ENCODE results near the gene CPSF4. TPM values are rescaled to one million over a fixed set of nuclear protein-coding genes. Genes with fewer than 3 reads are reported as not detected.

Gene CPSF4
- total RNA-seq, 1 donor from 2014 or later = 54.5 TPM

DNA sequence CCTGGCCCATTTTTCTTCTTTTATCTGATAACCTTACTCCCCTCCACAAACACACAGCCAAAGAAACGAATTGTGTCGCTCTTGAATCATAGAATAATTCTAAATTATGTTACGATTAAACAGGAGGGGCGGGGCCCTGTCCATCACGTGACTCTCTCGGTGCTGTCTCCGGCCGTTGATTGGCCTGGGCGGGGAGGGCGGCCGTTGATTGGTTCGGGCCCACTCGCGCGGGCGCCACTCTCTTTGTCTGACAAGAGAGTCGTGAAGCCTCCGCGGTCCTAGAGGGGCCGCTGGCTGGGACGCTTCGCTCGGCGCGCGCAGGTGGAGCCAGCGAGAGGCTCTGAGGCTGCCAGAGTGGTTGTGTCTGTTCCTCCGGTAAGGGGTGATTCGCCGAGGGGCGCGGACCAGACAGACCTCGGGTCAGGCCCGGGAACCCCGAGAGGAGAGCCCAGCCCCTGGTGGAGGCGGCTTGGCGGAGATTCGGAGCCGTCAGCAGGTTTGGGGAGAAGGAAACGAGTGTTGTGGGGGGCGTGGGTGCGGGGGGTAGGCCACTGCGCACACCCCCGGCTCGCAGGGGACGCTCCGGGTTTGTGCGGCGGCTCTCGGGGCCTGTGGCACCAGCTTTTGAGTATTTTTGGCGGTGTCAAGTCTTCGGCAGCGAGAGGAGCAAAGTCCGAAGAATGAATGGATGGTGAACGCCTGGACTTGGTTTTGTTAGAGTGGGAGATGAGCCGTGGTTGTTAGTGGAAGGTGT is 34.0 kb downstream of the CPSF4 start, which contains the start of gene ZNF789:
Gene ZNF789, plus strand, starts transcription at position 330 of the 754 bp plus-strand sequence. CDS start 3,567 bp downstream, outside the sequence.
- peak; percentile 84 for DNase-seq (ENCODE audit: low read depth)
- TF ChIP-seq CTCF (IDR thresholded peaks at IDR 0.05; ENCODE audit: insufficient read depth, low read length, severe bottlenecking) = no peak
- H3K27me3 ChIP-seq (ENCODE audit: control insufficient read depth, insufficient read depth, low read length) = no peaks in the 10 kb centered on the region
- peak within 1 kb of the TSS; percentile 75 for H3K4me3 ChIP-seq (ENCODE audit: low read depth, low read length)
- no peak for FAIRE-seq
- H3K36me3 ChIP-seq (ENCODE audit: control insufficient read depth, insufficient read depth, low read length) = no peaks in the 10 kb centered on the region

- Histone ChIP-seq H3K36me3 (ENCODE audit: control insufficient read depth, insufficient read depth, low read length) (no peaks in the 10 kb centered on the region), H3K4me3 (ENCODE audit: low read depth, low read length) (peak overlapping the region; percentile 75), H3K27me3 (ENCODE audit: control insufficient read depth, insufficient read depth, low read length) (no peaks in the 10 kb centered on the region)
- no peak for TF ChIP-seq CTCF (IDR thresholded peaks at IDR 0.05; ENCODE audit: insufficient read depth, low read length, severe bottlenecking)
- no peak for FAIRE-seq
- DNase-seq (ENCODE audit: low read depth) = peak; percentile 75
These were observed 34.5 kb downstream of the CPSF4 start for GRCh38 chr7:99473315-99473596.

DNA sequence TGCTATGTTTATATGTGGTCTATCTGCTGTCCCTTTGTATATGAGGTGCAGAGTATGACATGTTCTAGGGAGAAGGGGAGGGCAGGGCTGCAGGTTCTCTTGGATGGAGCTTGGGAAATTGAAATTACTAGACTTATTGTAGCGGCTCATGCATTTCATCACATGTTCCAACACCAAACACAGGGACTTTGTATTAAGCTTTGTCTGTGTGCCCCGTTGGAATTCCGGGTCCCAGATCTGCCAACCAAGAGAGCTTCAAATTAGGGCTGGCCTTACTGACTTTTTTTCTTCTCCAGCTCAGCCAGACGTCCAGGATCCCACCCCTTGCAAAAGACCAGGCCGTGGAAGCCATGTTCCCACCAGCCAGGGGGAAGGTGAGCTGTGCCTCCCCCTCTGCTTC is 37.4 kb downstream of the CPSF4 start:
- TF ChIP-seq CTCF (IDR thresholded peaks at IDR 0.05; ENCODE audit: insufficient read depth, low read length, severe bottlenecking) = no peak
- no peak for DNase-seq (ENCODE audit: low read depth)
- H3K27me3 ChIP-seq (ENCODE audit: control insufficient read depth, insufficient read depth, low read length) = no peaks in the 10 kb centered on the region
- H3K36me3 ChIP-seq (ENCODE audit: control insufficient read depth, insufficient read depth, low read length) = peaks cover 3% of the 10 kb centered on the region
- no peak for FAIRE-seq
- no peak overlapping the region for H3K4me3 ChIP-seq (ENCODE audit: low read depth, low read length)

DNA sequence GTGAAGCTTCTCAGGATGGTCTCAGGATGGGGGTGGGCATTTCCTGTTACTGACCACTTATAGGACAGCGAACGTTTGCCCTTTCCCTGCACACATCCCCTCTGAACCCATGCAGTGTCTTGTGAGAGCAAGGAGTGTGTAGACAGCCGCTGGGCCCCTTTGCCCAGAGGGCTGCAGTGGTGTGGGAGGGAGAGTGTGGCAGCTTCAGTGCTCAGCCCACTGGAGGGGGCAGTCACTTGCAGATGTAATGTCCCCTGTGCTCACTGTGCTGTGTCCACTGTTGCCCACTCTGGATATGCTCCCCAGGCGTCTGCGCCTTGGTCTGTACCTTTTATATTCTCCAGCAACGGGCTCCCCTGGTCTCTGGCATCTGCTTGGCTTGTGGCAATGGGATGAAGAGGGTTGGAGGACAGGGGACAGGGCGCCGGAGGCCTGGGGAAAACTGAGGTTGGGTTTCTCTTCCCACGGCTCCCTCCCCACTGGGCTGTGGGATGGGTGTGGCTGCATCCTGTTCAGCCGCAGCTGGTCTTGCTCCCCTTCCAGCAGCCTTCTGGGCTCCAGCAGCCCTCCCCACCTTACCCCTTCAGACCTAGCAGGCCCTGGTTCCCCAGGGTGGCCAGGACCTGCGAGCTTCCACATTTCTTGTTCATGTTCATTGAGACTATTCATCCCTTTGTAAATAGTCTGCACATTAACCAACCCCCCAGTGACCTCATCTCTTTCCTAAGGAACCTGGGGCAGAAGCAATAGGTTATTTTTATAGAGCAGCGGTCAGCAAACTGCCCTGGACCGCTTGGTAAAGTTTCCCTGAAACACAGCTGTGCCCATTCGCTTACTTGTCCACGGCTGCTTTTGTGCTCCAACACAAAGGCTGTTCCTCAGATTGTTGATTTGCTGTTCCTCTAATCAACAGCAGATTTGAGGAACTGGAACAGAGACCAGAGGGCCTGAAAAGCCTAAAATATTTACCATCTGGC is 40.0 kb downstream of the CPSF4 start:
- no peak for DNase-seq (ENCODE audit: low read depth)
- no peaks in the 10 kb centered on the region for H3K27me3 ChIP-seq (ENCODE audit: control insufficient read depth, insufficient read depth, low read length)
- peaks cover 3% of the 10 kb centered on the region for H3K36me3 ChIP-seq (ENCODE audit: control insufficient read depth, insufficient read depth, low read length)
- TF ChIP-seq CTCF (IDR thresholded peaks at IDR 0.05; ENCODE audit: insufficient read depth, low read length, severe bottlenecking) = no peak
- FAIRE-seq = no peak
- no peak overlapping the region for H3K4me3 ChIP-seq (ENCODE audit: low read depth, low read length)

DNA sequence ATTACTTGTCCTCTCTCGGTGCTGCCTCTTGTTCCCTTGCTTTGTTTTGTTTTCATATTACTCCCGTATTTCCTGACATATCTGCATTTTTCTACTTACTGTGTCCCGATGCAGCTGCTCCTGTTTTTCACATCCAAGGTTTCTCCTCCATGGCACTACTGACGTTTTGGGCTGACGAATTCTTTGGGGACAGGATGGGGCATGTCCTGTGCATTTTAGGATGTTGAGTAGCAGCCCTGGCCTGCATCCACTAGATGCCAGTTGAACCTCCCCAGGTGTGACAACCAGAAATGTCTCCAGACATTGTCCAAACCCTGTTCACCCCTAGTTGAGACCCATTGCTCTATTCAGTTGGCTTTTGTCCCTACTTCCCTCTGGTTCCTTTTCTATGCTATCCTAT is 46.4 kb downstream of the CPSF4 start:
- no peak for TF ChIP-seq CTCF (IDR thresholded peaks at IDR 0.05; ENCODE audit: insufficient read depth, low read length, severe bottlenecking)
- Histone ChIP-seq H3K36me3 (ENCODE audit: control insufficient read depth, insufficient read depth, low read length) (no peaks in the 10 kb centered on the region), H3K27me3 (ENCODE audit: control insufficient read depth, insufficient read depth, low read length) (no peaks in the 10 kb centered on the region), H3K4me3 (ENCODE audit: low read depth, low read length) (no peak overlapping the region)
- DNase-seq (ENCODE audit: low read depth) = peak; percentile 70
- no peak for FAIRE-seq

Measured in bronchial epithelial cell (primary cell).